ENCODE results near the gene KRT39. TPM values are rescaled to one million over a fixed set of nuclear protein-coding genes. Genes with fewer than 3 reads are reported as not detected.

The KRT39 gene
- total and polyA plus RNA-seq, 4 donors, result not detected

DNA sequence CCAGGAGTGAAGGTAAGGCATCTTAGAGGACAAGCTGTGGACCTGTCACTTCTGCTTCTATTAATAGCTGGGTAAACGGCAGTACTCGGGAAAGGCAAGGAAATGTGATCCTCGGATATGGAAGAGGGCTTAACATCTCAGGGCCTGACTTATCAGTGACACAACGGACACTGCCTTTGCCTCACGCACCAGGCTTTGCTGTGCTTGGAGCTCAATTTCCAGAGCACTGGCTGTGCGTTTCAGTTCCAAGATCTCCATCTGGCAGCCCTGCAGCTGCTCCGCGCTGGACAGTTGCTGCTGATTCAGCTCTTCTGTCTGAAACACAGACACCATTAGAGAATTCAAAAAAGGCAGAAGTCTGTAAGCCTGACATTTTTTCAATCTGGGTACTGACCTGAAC lies 13.8 kb upstream of the KRT39 start:
- DNase-seq (ENCODE audit: low spot score), result no peak
- Histone ChIP-seq H3K9ac (ENCODE audit: low read depth in 1 of 2, low read length in 2 of 2) (no peak overlapping the region), H3K27me3 (ENCODE audit: control insufficient read depth in 4 of 4, insufficient read depth in 4 of 4, low read length in 3 of 4) (peaks cover 0 to 8% (median 0%) of the 10 kb centered on the region in 4 donors), H3K27ac (ENCODE audit: low read depth in 1 of 2, low read length in 2 of 2) (no peak overlapping the region), H3K9me3 (ENCODE audit: control insufficient read depth in 4 of 4, low read length in 3 of 4) (no peaks in the 10 kb centered on the region), H3K4me3 (ENCODE audit: low read depth in 1 of 3, low read length in 3 of 3) (no peak overlapping the region), H3K36me3 (ENCODE audit: control insufficient read depth in 4 of 4, insufficient read depth in 3 of 4, low read depth in 1 of 4, low read length in 3 of 4) (no peaks in the 10 kb centered on the region), H3K4me1 (ENCODE audit: control insufficient read depth in 4 of 4, insufficient read depth in 4 of 4, low read length in 3 of 4) (no peaks in the 10 kb centered on the region)
- WGBS, result 45% methylated on average over 8 of the region's 8 CpGs
- TF ChIP-seq RAD21 (IDR thresholded peaks at IDR 0.05), result no peak
- TF ChIP-seq EGR1 (IDR thresholded peaks at IDR 0.05; ENCODE audit: low read depth in 2 of 2), result no peak
- no peak for TF ChIP-seq TAF1 (conservative IDR thresholded peaks at IDR 0.05)
- TF ChIP-seq HNF4G (IDR thresholded peaks at IDR 0.05), result no peak
- TF ChIP-seq REST (IDR thresholded peaks at IDR 0.05), result no peak
- TF ChIP-seq JUND (IDR thresholded peaks at IDR 0.05), result no peak
- no peak for TF ChIP-seq HNF4A (conservative IDR thresholded peaks at IDR 0.05)

DNA sequence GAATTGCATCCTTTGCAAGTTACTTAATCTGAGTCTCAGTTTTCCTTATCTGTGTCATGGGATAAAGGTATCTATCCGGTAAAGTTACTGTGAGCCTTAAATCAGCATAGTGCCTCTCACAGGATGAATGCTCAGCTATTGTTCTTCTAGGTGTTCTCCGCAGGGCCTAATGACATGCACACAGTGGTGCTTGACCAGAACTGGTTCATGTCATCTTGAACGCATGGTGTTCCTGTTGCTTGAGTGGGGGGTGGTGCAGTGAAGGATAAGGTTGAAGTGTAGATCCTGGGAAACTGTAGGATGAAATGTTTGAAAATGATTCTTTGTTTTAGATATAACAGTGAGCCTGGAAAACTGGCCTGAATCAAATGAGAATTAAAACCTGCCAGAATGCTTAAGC lies 13.4 kb upstream of the KRT39 start:
- H3K9me3 ChIP-seq (ENCODE audit: control insufficient read depth in 4 of 4, low read length in 3 of 4), result no peaks in the 10 kb centered on the region
- H3K4me3 ChIP-seq (ENCODE audit: low read depth in 1 of 3, low read length in 3 of 3), result no peak overlapping the region
- no peaks in the 10 kb centered on the region for H3K36me3 ChIP-seq (ENCODE audit: control insufficient read depth in 4 of 4, insufficient read depth in 3 of 4, low read depth in 1 of 4, low read length in 3 of 4)
- WGBS, result 87% methylated on average over 3 of the region's 3 CpGs
- TF ChIP-seq, protein P1, sequence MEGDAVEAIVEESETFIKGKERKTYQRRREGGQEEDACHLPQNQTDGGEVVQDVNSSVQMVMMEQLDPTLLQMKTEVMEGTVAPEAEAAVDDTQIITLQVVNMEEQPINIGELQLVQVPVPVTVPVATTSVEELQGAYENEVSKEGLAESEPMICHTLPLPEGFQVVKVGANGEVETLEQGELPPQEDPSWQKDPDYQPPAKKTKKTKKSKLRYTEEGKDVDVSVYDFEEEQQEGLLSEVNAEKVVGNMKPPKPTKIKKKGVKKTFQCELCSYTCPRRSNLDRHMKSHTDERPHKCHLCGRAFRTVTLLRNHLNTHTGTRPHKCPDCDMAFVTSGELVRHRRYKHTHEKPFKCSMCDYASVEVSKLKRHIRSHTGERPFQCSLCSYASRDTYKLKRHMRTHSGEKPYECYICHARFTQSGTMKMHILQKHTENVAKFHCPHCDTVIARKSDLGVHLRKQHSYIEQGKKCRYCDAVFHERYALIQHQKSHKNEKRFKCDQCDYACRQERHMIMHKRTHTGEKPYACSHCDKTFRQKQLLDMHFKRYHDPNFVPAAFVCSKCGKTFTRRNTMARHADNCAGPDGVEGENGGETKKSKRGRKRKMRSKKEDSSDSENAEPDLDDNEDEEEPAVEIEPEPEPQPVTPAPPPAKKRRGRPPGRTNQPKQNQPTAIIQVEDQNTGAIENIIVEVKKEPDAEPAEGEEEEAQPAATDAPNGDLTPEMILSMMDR (IDR thresholded peaks at IDR 0.05; ENCODE audit: low read depth, low read length, missing input control), result no peak
- TF ChIP-seq HNF4A (conservative IDR thresholded peaks at IDR 0.05), result no peak
- TF ChIP-seq HNF4G (IDR thresholded peaks at IDR 0.05), result no peak
- TF ChIP-seq YY1 (IDR thresholded peaks at IDR 0.05), result no peak
- no peak for TF ChIP-seq ZBTB33 (IDR thresholded peaks at IDR 0.05)
- TF ChIP-seq SP1 (IDR thresholded peaks at IDR 0.05), result no peak
- no peak for TF ChIP-seq RXRA (IDR thresholded peaks at IDR 0.05)
- TF ChIP-seq, protein P2, sequence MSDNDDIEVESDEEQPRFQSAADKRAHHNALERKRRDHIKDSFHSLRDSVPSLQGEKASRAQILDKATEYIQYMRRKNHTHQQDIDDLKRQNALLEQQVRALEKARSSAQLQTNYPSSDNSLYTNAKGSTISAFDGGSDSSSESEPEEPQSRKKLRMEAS (IDR thresholded peaks at IDR 0.05), result no peak
- TF ChIP-seq FOXA1 (IDR thresholded peaks at IDR 0.05), result no peak
- TF ChIP-seq REST (IDR thresholded peaks at IDR 0.05), result no peak
- no peak for TF ChIP-seq RAD21 (IDR thresholded peaks at IDR 0.05)
- no peak for TF ChIP-seq NR2F2 (IDR thresholded peaks at IDR 0.05)
- peaks cover 0 to 8% (median 0%) of the 10 kb centered on the region in 4 donors for H3K27me3 ChIP-seq (ENCODE audit: control insufficient read depth in 4 of 4, insufficient read depth in 4 of 4, low read length in 3 of 4)
- H3K9ac ChIP-seq (ENCODE audit: low read depth in 1 of 2, low read length in 2 of 2), result no peak overlapping the region
- no peak overlapping the region for H3K27ac ChIP-seq (ENCODE audit: low read depth in 1 of 2, low read length in 2 of 2)
- no peak for DNase-seq (ENCODE audit: low spot score)
- H3K4me1 ChIP-seq (ENCODE audit: control insufficient read depth in 4 of 4, insufficient read depth in 4 of 4, low read length in 3 of 4), result no peaks in the 10 kb centered on the region
